ENCODE data around the gene GTF3C2.
"Not testable (repeated sequence)": the region's sequence is repeated elsewhere in the genome, so short reads cannot be mapped to it uniquely, and the experiment has no call there.

Gene GTF3C2

DNA sequence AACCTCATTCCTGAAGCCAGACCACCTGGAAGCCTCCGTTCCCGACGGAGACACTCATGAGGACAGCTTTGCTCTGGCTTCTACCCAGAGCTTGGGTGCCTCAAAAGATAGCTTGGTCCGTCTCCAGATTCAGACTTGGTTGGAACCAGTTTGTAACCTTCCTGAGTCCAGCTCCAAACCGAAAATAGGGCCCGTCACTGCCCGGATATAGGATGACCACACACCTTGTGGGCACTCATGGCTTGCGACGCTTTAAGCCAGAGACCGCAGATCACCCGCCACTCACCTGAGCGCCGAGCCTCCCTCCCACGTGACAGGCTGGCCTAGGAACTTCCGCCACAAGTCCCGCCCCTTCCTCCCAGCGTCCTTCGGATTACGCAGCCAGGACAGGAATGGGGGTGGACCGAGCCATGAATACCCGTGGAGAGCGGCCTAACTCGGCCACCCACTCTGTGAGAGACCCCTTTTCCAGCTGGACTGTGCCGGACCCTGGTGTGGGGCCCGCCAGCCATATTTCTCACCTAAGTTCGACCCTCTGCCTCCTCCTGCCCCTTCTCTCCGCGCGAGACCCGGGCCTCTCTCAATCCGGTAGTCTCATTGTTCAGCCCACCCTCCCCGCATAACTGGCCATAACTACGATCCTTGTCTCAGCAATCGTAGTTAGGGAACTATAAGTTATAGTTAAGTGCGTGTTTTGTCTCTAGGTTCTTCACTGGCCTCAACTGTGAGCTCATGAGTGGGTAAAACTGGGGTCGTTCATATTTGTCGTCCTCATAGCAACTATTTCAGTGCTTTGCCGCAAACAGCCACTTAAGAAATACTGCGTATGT lies 33.6 kb downstream of the GTF3C2 start, which contains the start of gene MPV17:
TSS of gene MPV17 (minus strand) at position 332 of the 830 bp plus-strand sequence. CDS start 580 bp downstream, outside the sequence.
- DNase-seq (ENCODE audit: low read depth in 2 of 2) = peak; percentile 52 to 78

- DNase-seq (ENCODE audit: low read depth in 2 of 2) = no peak
Observed at GRCh38 chr2:27322301-27322765, 34.2 kb downstream of the GTF3C2 start.

GRCh38 chr2:27320958-27321543 lies 35.5 kb downstream of the GTF3C2 start:
- no peak for DNase-seq (ENCODE audit: low read depth in 2 of 2)

DNA sequence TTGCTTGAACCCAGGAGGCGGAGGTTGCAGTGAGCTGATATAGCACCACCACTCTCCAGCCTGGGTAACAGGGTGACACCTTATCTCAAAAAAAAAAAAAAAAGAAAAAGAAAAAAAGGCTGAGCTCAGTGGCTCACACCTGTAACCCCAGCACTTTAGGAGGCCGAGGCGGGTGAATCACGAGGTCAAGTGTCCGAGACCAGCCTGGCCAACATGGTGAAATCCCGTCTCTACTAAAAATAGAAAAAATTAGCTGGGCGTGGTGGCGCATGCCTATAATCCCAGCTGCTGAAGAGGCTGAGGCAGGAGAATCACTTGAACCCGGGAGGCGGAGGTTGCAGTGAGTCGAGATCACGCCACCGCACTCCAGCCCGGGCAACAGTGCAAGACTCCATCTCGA lies 36.7 kb downstream of the GTF3C2 start:
- not testable (repeated sequence) for DNase-seq (ENCODE audit: low read depth in 2 of 2)

GRCh38 chr2:27316655-27317412 lies 39.7 kb downstream of the GTF3C2 start:
- DNase-seq (ENCODE audit: low read depth in 2 of 2) = no peak

DNA sequence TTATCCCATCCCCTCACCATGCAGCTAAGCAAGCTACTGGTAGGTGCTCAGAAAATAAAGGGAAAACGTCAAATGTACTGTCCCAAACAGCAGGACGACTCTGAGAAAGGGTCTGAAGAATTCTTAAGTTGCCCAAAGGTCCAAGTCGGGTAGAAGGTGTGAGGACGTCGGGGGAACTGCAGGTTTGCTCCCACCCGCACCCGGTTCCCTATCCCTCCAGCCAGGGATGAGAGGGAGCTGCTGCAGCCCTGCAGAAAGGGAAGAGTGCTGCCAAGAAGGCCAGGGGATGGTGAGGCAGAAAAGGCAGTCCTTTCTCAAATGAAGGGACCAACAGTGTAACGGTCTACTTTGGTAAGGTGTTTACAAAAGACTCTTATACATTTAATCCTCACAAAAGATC lies 41.4 kb downstream of the GTF3C2 start:
- DNase-seq (ENCODE audit: low read depth in 2 of 2) = no peak

GRCh38 chr2:27314709-27315108 lies 41.9 kb downstream of the GTF3C2 start:
- DNase-seq (ENCODE audit: low read depth in 2 of 2) = no peak

- no peak for DNase-seq (ENCODE audit: low read depth in 2 of 2)
Observed at GRCh38 chr2:27313882-27314645, 42.5 kb downstream of the GTF3C2 start.

DNA sequence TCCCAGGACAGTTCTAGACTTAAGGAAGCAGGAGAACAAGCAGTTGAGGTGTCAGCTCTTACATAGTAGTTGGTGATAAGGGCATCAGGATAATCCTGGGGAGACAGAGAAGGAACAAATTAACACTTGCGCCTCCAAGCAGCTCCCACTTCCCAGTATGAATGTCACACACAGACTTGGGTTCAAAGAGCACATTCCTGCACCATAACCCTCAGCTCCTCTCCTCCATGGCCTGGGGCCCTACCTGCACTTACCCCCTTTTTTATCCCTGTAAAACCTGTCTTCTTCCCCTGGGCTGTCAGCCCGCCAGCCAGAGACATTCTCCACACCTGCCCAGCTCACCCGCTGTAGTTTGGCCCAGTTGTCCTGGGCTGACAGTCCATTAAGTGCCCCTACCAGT lies 44.4 kb downstream of the GTF3C2 start:
- DNase-seq (ENCODE audit: low read depth in 2 of 2) = no peak

DNA sequence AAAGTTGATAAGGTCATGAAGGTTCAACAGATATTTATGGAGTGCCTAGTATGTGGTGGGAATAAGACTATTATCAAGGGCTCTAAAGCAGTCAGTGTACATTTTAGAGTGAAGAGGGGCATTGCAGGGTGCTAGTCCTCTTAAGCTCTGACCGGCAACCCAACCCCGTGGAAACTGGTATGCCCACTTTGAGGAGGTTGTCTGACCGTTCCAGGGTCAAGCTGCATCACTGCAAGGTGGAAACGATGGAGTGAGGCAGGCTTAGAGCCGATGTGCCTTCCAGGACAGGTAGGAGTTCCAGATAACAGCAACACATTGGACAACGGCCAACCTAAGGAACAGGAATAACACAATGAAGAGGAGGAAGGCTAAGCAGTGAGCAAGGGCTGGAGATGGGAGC lies 46.9 kb downstream of the GTF3C2 start:
- no peak for DNase-seq (ENCODE audit: low read depth in 2 of 2)

GRCh38 chr2:27308359-27308881 lies 48.1 kb downstream of the GTF3C2 start, which contains the start of gene UCN:
UCN (minus strand) TSS chr2:27308445; CDS start chr2:27307895, 550 bp downstream.
- DNase-seq (ENCODE audit: low read depth in 2 of 2) = no peak

DNA sequence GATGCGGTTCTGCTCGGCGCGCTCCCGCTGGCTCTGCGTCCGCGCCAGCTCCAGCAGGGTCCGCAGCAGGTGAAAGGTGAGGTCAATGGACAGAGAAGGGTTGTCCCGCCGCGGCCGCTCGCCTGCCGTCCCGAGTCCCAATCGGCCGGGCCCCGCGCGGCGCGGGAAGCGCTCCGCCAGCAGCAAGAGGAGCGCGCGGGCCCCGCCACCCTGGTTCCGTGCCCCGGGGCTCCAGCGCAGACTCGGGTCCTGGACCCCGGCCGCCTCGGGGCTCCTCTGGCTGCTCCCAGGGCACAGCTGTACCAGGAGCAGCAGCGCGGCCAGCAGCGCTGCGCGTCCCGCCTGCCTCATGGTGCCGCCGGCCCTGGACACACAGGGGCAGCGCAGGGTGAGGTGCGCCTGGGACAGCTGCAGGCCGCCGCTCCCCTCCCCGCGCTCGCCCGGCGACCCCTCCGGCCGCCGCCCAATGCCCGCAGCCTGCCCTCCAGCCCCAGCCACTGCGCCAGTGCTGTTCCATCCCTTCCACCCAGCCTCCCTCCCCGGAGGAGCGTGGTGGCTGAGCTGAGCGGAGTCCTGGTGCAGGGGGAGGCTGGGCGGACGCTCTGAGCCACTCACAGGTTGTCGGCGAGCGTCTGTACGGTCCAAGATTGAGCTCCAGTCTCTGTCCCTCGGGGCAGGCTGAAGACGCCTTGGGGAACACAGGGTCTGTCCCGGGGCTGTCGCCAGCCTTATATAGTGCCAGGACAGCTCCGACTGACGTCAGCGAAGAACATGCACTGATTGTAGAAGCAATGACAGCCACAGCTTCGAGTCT lies 48.8 kb downstream of the GTF3C2 start:
- no peak for DNase-seq (ENCODE audit: low read depth in 2 of 2)

DNA sequence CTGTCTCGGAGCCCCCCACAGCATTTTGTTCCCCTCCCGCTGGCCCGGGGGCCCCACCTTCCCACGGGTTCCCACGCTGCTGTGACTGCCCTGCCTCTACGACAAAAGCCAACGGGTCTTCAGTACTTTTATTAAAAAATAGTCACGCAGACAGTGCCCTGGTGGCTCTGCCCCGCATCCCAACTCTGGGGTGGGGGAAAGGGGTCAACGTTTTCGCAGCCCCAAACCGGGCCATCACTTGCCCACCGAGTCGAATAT lies 49.3 kb downstream of the GTF3C2 start:
- no peak for DNase-seq (ENCODE audit: low read depth in 2 of 2)

DNA sequence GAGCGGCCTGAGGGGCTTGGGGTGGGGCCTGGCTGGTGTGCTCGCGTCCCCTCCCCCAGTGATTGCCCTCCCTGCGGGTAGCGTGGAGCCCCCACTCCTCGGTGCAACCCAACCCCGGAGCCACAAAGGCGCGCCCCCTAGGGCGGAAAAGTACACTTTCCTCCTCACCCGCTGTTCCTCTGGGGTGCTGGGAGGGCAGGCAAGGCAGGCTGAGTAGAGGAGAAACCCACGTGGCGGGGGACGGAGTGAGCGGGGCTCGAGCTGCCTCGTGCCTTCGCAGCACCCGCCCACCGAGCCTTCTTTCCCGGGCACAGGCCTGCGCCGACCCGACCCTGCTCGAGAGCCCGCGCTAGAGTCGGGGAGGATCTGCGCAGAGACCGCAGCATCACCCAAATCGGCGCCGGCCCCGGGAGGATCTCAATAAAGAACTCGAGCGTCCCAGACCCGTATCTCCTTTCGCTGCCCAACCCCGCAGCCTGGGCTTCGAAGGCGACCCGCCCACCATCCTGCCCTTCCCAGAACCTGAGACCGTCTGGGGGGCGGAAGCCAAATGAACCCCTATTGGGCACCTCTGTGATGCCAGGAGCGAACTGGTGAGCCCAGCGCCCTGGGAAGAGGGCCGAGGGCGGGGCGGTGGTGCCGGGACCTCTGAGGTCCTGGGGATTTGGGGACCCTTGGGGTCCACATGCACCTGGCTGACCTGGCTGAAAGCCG lies 49.8 kb downstream of the GTF3C2 start:
- no peak for DNase-seq (ENCODE audit: low read depth in 2 of 2)

- no peak for DNase-seq (ENCODE audit: low read depth in 2 of 2)
Observed at GRCh38 chr2:27306136-27306535, 50.4 kb downstream of the GTF3C2 start.

DNA sequence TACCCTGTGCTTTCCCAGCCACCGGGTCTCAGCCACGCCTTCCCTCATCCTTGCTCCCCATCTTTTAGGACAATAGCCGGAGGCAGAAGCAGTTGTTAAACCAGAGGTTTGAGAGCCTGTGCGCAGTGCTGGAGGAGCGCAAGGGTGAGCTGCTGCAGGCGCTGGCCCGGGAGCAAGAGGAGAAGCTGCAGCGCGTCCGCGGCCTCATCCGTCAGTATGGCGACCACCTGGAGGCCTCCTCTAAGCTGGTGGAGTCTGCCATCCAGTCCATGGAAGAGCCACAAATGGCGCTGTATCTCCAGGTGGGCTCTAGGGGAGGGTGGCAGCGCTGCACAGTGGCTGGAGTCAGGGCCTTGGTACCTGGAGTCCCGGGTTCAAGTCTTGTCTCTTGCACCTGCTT lies 51.0 kb downstream of the GTF3C2 start:
- DNase-seq (ENCODE audit: low read depth in 2 of 2) = no peak

- no peak for DNase-seq (ENCODE audit: low read depth in 2 of 2)
Observed at GRCh38 chr2:27304488-27305240, 51.9 kb downstream of the GTF3C2 start.

- no peak for DNase-seq (ENCODE audit: low read depth in 2 of 2)
Observed at GRCh38 chr2:27303093-27304025, 53.2 kb downstream of the GTF3C2 start.

All from stimulated activated CD4-positive, alpha-beta T cell treated with anti-CD3 and anti-CD28 coated beads, Interleukin-1b, Interleukin-23, amount 100 ng/mL, for 1 hour (primary cell).